Measurements from ENCODE around the gene JAKMIP3. TPM values are rescaled to one million over a fixed set of nuclear protein-coding genes. Genes with fewer than 3 reads are reported as not detected.

Gene JAKMIP3
- polyA plus RNA-seq, 3 donors, result 0.20 TPM; not detected in 2

- Histone ChIP-seq H3K36me3 (replicated peaks in 1 of 2; ENCODE audit: control insufficient read depth in 1 of 2, insufficient read depth in 2 of 2, low read length in 2 of 2) (no peaks in the 10 kb centered on the region), H3K4me2 (replicated peaks; ENCODE audit: extremely low read depth, low read length, poor library complexity, severe bottlenecking) (no peak overlapping the region), H3K4me1 (ENCODE audit: control insufficient read depth in 1 of 2, insufficient read depth in 2 of 2, low read length in 2 of 2) (no peaks in the 10 kb centered on the region), H3K9me3 (replicated peaks in 1 of 2; ENCODE audit: control insufficient read depth in 1 of 2, insufficient read depth in 1 of 2, low read length in 2 of 2) (no peaks in the 10 kb centered on the region), H3K79me2 (ENCODE audit: insufficient read depth, low read length) (no peaks in the 10 kb centered on the region), H4K20me1 (ENCODE audit: insufficient read depth, low read length) (no peaks in the 10 kb centered on the region), H2AFZ (ENCODE audit: insufficient read depth, low read depth, low read length, poor library complexity, severe bottlenecking) (no peak overlapping the region), H3K9ac (ENCODE audit: insufficient read depth, low read length, poor library complexity, severe bottlenecking) (no peak overlapping the region), H3K27ac (ENCODE audit: low read depth in 1 of 2, low read length in 2 of 2) (no peak overlapping the region), H3K4me3 (replicated peaks in 1 of 3; ENCODE audit: low read depth in 2 of 3, low read length in 3 of 3) (no peak overlapping the region), H3K27me3 (ENCODE audit: control insufficient read depth in 2 of 2, insufficient read depth in 2 of 2, low read length in 2 of 2) (peaks cover 0 to 12% of the 10 kb centered on the region in 2 donors)
- Mint-ChIP-seq H3K27ac (peak overlapping the region in 1 of 7 donors; percentile 26), H3K27me3 (ENCODE audit: low read depth in 3 of 3) (peaks cover 15 to 27% (median 23%) of the 10 kb centered on the region in 3 donors), H3K4me1 (peaks cover 5% of the 10 kb centered on the region), H3K4me3 (no peak overlapping the region), H3K36me3 (no peaks in the 10 kb centered on the region), H3K9me3 (peaks cover 2 to 12% (median 8%) of the 10 kb centered on the region in 7 donors)
- 97% methylated on average over 5 of the region's 7 CpGs for WGBS (ENCODE audit: insufficient coverage)
- no peak for TF ChIP-seq CTCF (IDR thresholded peaks at IDR 0.05)
- DNase-seq, result no peak
- intact Hi-C loops (cut with micrococcal nuclease), result no loop called here
Observed at GRCh38 chr10:132069849-132070182, 4.1 kb downstream of the JAKMIP3 start.

GRCh38 chr10:132070724-132071123 is 5.0 kb downstream of the JAKMIP3 start:
- Mint-ChIP-seq H3K4me3 (no peak overlapping the region), H3K36me3 (no peaks in the 10 kb centered on the region), H3K27ac (no peak overlapping the region), H3K9me3 (peaks cover 2 to 12% (median 8%) of the 10 kb centered on the region in 7 donors), H3K4me1 (peaks cover 4% of the 10 kb centered on the region), H3K27me3 (ENCODE audit: low read depth in 3 of 3) (peaks cover 10 to 20% (median 18%) of the 10 kb centered on the region in 3 donors)
- Histone ChIP-seq H2AFZ (ENCODE audit: insufficient read depth, low read depth, low read length, poor library complexity, severe bottlenecking) (no peak overlapping the region), H3K27me3 (ENCODE audit: control insufficient read depth in 2 of 2, insufficient read depth in 2 of 2, low read length in 2 of 2) (peaks cover 0 to 3% of the 10 kb centered on the region in 2 donors), H3K27ac (ENCODE audit: low read depth in 1 of 2, low read length in 2 of 2) (no peak overlapping the region), H3K4me1 (ENCODE audit: control insufficient read depth in 1 of 2, insufficient read depth in 2 of 2, low read length in 2 of 2) (no peaks in the 10 kb centered on the region), H3K9me3 (replicated peaks in 1 of 2; ENCODE audit: control insufficient read depth in 1 of 2, insufficient read depth in 1 of 2, low read length in 2 of 2) (no peaks in the 10 kb centered on the region), H4K20me1 (ENCODE audit: insufficient read depth, low read length) (no peaks in the 10 kb centered on the region), H3K79me2 (ENCODE audit: insufficient read depth, low read length) (no peaks in the 10 kb centered on the region), H3K36me3 (replicated peaks in 1 of 2; ENCODE audit: control insufficient read depth in 1 of 2, insufficient read depth in 2 of 2, low read length in 2 of 2) (no peaks in the 10 kb centered on the region), H3K9ac (ENCODE audit: insufficient read depth, low read length, poor library complexity, severe bottlenecking) (no peak overlapping the region), H3K4me2 (replicated peaks; ENCODE audit: extremely low read depth, low read length, poor library complexity, severe bottlenecking) (no peak overlapping the region), H3K4me3 (replicated peaks in 1 of 3; ENCODE audit: low read depth in 2 of 3, low read length in 3 of 3) (no peak overlapping the region)
- no peak for TF ChIP-seq CTCF (IDR thresholded peaks at IDR 0.05)
- WGBS (ENCODE audit: insufficient coverage), result no CpG with 5 or more reads among the region's 3 CpGs
- intact Hi-C loops (cut with micrococcal nuclease), result no loop called here
- DNase-seq, result no peak
